Stimulated activated naive CD8-positive, alpha-beta T cell treated with anti-CD3 and anti-CD28 coated beads, Interleukin-15, amount 100 ng/mL, for 72 hours (primary cell): Measurements from ENCODE around the gene AQP4.

Source experiments
- ATAC-seq: fragments of 150-1000 bp; cut with Tn5 transposase; 2 replicates; pipeline ENCODE4 v1.10.0; 2021; ENCODE audit warnings: mild to moderate bottlenecking, moderate library complexity
- DNase-seq, 2 donors: peaks; one replicate each; pipeline ENCODE4 v3.0.0; 2021 to 2022
- H3K27ac Mint-ChIP-seq, 2 donors: one replicate each; pipeline ENCODE4 v1.8.0; 2022; ENCODE audit warnings: mild to moderate bottlenecking in 2 of 2, mixed read lengths in 2 of 2, moderate library complexity in 2 of 2
- H3K27me3 Mint-ChIP-seq: one replicate; pipeline ENCODE4 v1.8.0; 2022; ENCODE audit warnings: mixed read lengths
- H3K4me1 Mint-ChIP-seq: one replicate; pipeline ENCODE4 v1.8.0; 2022; ENCODE audit warnings: mild to moderate bottlenecking, mixed read lengths
- H3K4me3 Mint-ChIP-seq, 2 donors: one replicate each; pipeline ENCODE4 v1.8.0; 2022; ENCODE audit warnings: mild to moderate bottlenecking in 2 of 2, mixed read lengths in 2 of 2, moderate library complexity in 1 of 2
- H3K9me3 Mint-ChIP-seq, 2 donors: one replicate each; pipeline ENCODE4 v1.8.0; 2022; ENCODE audit warnings: mixed read lengths in 2 of 2

Gene AQP4

GRCh38 chr18:26809346-26809745, 56.2 kb downstream of the AQP4 start:
- Mint-ChIP-seq H3K4me3 (no peak overlapping the region), H3K27me3 (no peaks in the 10 kb centered on the region), H3K9me3 (peaks cover 15 to 28% of the 10 kb centered on the region in 2 donors), H3K27ac (no peak overlapping the region), H3K4me1 (no peaks in the 10 kb centered on the region)
- ATAC-seq, result no peak
- DNase-seq, result no peak

GRCh38 chr18:26806224-26806623, 59.3 kb downstream of the AQP4 start:
- ATAC-seq (no peak), DNase-seq (no peak)
- Mint-ChIP-seq H3K27me3 (no peaks in the 10 kb centered on the region), H3K4me1 (no peaks in the 10 kb centered on the region), H3K9me3 (peaks cover 5 to 25% of the 10 kb centered on the region in 2 donors), H3K27ac (no peak overlapping the region), H3K4me3 (no peak overlapping the region)

- DNase-seq (no peak), ATAC-seq (no peak)
- H3K27ac Mint-ChIP-seq, result no peak overlapping the region
- H3K27me3 Mint-ChIP-seq, result no peaks in the 10 kb centered on the region
- no peak overlapping the region for H3K4me3 Mint-ChIP-seq
- no peaks in the 10 kb centered on the region for H3K4me1 Mint-ChIP-seq
- H3K9me3 Mint-ChIP-seq, result peaks cover 0 to 26% of the 10 kb centered on the region in 2 donors
These were observed 61.0 kb downstream of the AQP4 start for GRCh38 chr18:26804519-26804918.

- Mint-ChIP-seq H3K4me3 (no peak overlapping the region), H3K27ac (no peak overlapping the region), H3K4me1 (no peaks in the 10 kb centered on the region), H3K27me3 (no peaks in the 10 kb centered on the region), H3K9me3 (peaks cover 0 to 26% of the 10 kb centered on the region in 2 donors)
- DNase-seq (no peak), ATAC-seq (no peak)
These were observed 61.9 kb downstream of the AQP4 start for GRCh38 chr18:26803643-26804042.

- no peaks in the 10 kb centered on the region for H3K4me1 Mint-ChIP-seq
- no peak for ATAC-seq
- no peak for DNase-seq
- H3K9me3 Mint-ChIP-seq, result peaks cover 0 to 36% of the 10 kb centered on the region in 2 donors
- no peak overlapping the region for H3K27ac Mint-ChIP-seq
- no peaks in the 10 kb centered on the region for H3K27me3 Mint-ChIP-seq
- no peak overlapping the region for H3K4me3 Mint-ChIP-seq
These were observed 62.9 kb downstream of the AQP4 start for GRCh38 chr18:26802330-26803200.
